LNCAP (cell line): ENCODE measurements around the gene ECT2L.

Experiments
- CTCF ChIP-seq: fragments of 450-650 bp; IDR thresholded peaks from 2 replicates; pipeline ENCODE4 v1.5.1; 2017; ENCODE audit warnings: mild to moderate bottlenecking

The ECT2L gene

GRCh38 chr6:138914701-138915100 is 118.8 kb downstream of the ECT2L start:
- no peak for TF ChIP-seq CTCF

- TF ChIP-seq CTCF = no peak
These were observed 125.0 kb downstream of the ECT2L start for GRCh38 chr6:138920906-138921305.

- TF ChIP-seq CTCF = no peak
These were observed 127.7 kb downstream of the ECT2L start for GRCh38 chr6:138923561-138923960.

GRCh38 chr6:138925806-138926205 is 129.9 kb downstream of the ECT2L start:
- no peak for TF ChIP-seq CTCF

GRCh38 chr6:138926579-138926978 is 130.7 kb downstream of the ECT2L start:
- no peak for TF ChIP-seq CTCF

- no peak for TF ChIP-seq CTCF
These were observed 135.8 kb downstream of the ECT2L start for GRCh38 chr6:138931660-138932059.

- TF ChIP-seq CTCF = no peak
These were observed 147.3 kb downstream of the ECT2L start for GRCh38 chr6:138943089-138943625.

GRCh38 chr6:138944412-138944811 is 148.5 kb downstream of the ECT2L start:
- no peak for TF ChIP-seq CTCF
